WTC11 (cell line): ENCODE data around the gene CYSTM1. TPM values are rescaled to one million over a fixed set of nuclear protein-coding genes. Genes with fewer than 3 reads are reported as not detected.

Experiments
- ATAC-seq: fragments of 200-7000 bp; cut with Tn5 transposase; 2 replicates; pipeline ENCODE4 v1.10.0; 2021; ENCODE audit warnings: mild to moderate bottlenecking, moderate library complexity
- CTCF ChIA-PET: fragments of 300-600 bp; sonication (Branson Sonifier 250); formaldehyde crosslinking; loops from one replicate; lab custom pipeline; 2021; ENCODE audit warnings: antibody characterized with exemption; lab: Charles Lee
- POLR2A ChIA-PET: fragments of 350-600 bp; sonication (Branson Sonifier 250); formaldehyde crosslinking; loops from one replicate; lab custom pipeline; 2021; ENCODE audit warnings: antibody characterized with exemption; lab: Charles Lee
- DNase-seq: peaks from one replicate; pipeline ENCODE4 v3.0.0; 2021; ENCODE audit warnings: low spot score
- H3K27ac Mint-ChIP-seq: 2 replicates; pipeline ENCODE4 v1.8.0; 2021; ENCODE audit warnings: mixed read lengths
- H3K27me3 Mint-ChIP-seq: 2 replicates; pipeline ENCODE4 v1.8.0; 2021; ENCODE audit warnings: low read depth, mild to moderate bottlenecking, moderate library complexity, mixed read lengths
- H3K36me3 Mint-ChIP-seq: 2 replicates; pipeline ENCODE4 v1.8.0; 2021; ENCODE audit warnings: mixed read lengths
- H3K4me1 Mint-ChIP-seq: 2 replicates; pipeline ENCODE4 v1.8.0; 2022; ENCODE audit warnings: mixed read lengths
- H3K4me3 Mint-ChIP-seq: 2 replicates; pipeline ENCODE4 v1.8.0; 2021; ENCODE audit warnings: mild to moderate bottlenecking, moderate library complexity, mixed read lengths
- H3K9me3 Mint-ChIP-seq: 2 replicates; pipeline ENCODE4 v1.8.0; 2021; ENCODE audit warnings: mixed read lengths
- AR ChIP-seq: fragments of 250-450 bp; sonication (Bioruptor Pico); IDR thresholded peaks from 2 replicates; pipeline ENCODE4 v1.9.0; 2021; ENCODE audit warnings: mild to moderate bottlenecking
- ATF6 ChIP-seq: sonication (generic); formaldehyde crosslinking; IDR thresholded peaks from 2 replicates; pipeline ENCODE4 v1.8.1; 2023; ENCODE audit warnings: mild to moderate bottlenecking, missing genetic modification reagents
- CBFB ChIP-seq: sonication (generic); formaldehyde crosslinking; IDR thresholded peaks from 2 replicates; pipeline ENCODE4 v1.8.1; 2022; ENCODE audit warnings: mild to moderate bottlenecking, low read depth, missing genetic modification reagents
- ESRRA ChIP-seq: sonication (generic); formaldehyde crosslinking; IDR thresholded peaks from 2 replicates; pipeline ENCODE4 v1.8.1; 2022; ENCODE audit warnings: mild to moderate bottlenecking, missing genetic modification reagents, borderline replicate concordance
- FOXP4 ChIP-seq: sonication (generic); formaldehyde crosslinking; IDR thresholded peaks from 2 replicates; pipeline ENCODE4 v1.8.0; 2022; ENCODE audit warnings: mild to moderate bottlenecking, missing genetic modification reagents
- GTF2I ChIP-seq: fragments of 250-450 bp; sonication (Bioruptor Pico); conservative IDR thresholded peaks from 2 replicates; pipeline ENCODE4 v1.4.0; 2021; ENCODE audit warnings: mild to moderate bottlenecking
- NR1H2 ChIP-seq: sonication (generic); formaldehyde crosslinking; IDR thresholded peaks from 2 replicates; pipeline ENCODE4 v1.9.0; 2021; ENCODE audit warnings: mild to moderate bottlenecking, moderate library complexity, missing genetic modification reagents
- RELA ChIP-seq: sonication (generic); formaldehyde crosslinking; IDR thresholded peaks from 2 replicates; pipeline ENCODE4 v1.8.1; 2022; ENCODE audit warnings: missing genetic modification reagents, mild to moderate bottlenecking, borderline replicate concordance
- SMAD4 ChIP-seq: sonication (generic); formaldehyde crosslinking; IDR thresholded peaks from 2 replicates; pipeline ENCODE4 v1.8.0; 2022; ENCODE audit warnings: mild to moderate bottlenecking, missing genetic modification reagents
- SP1 ChIP-seq: sonication (generic); formaldehyde crosslinking; conservative IDR thresholded peaks from 2 replicates; pipeline ENCODE4 v1.8.1; 2022; ENCODE audit warnings: missing genetic modification reagents
- ZNF232 ChIP-seq: sonication (generic); formaldehyde crosslinking; IDR thresholded peaks from 2 replicates; pipeline ENCODE4 v1.8.0; 2022; ENCODE audit warnings: mild to moderate bottlenecking, missing genetic modification reagents
- ZNF281 ChIP-seq: sonication (generic); formaldehyde crosslinking; IDR thresholded peaks from 2 replicates; pipeline ENCODE4 v1.8.0; 2023; ENCODE audit warnings: mild to moderate bottlenecking, missing genetic modification reagents
- total RNA-seq: library from RNA; stranded (reverse); gene quantifications from 3 replicates; pipeline ENCODE4 v1.2.3, GENCODE V29; 2021
- TF ChIP-seq, protein P1 (sequence below): sonication (generic); formaldehyde crosslinking; IDR thresholded peaks from 2 replicates; pipeline ENCODE4 v1.8.1; 2022; ENCODE audit warnings: mild to moderate bottlenecking, moderate library complexity, missing genetic modification reagents
- TF ChIP-seq, protein P2 (sequence below): sonication (generic); formaldehyde crosslinking; IDR thresholded peaks from 2 replicates; pipeline ENCODE4 v1.8.0; 2023; ENCODE audit warnings: missing genetic modification reagents, mild to moderate bottlenecking, borderline replicate concordance

CYSTM1 gene
- total RNA-seq, 1 experiment from 2014 or later, result 29.3 TPM

- TF ChIP-seq AR (CRISPR knock-in tag), result no peak
Measured at GRCh38 chr5:140287801-140288521, 113.0 kb downstream of the CYSTM1 start (continued).

GRCh38 chr5:140292212-140293036 is 117.4 kb downstream of the CYSTM1 start:
- DNase-seq, result no peak
- H3K4me3 Mint-ChIP-seq, result no peak overlapping the region
- H3K27ac Mint-ChIP-seq, result no peak overlapping the region
- no peaks in the 10 kb centered on the region for H3K27me3 Mint-ChIP-seq
- no peaks in the 10 kb centered on the region for H3K9me3 Mint-ChIP-seq
- CTCF ChIA-PET, result interaction anchor here (1.2 to 1.3 kb wide), 2 partner anchors 53 to 54 kb away, joined by 3 read pairs; partner anchors contain the start of gene HBEGF
- peaks cover 14% of the 10 kb centered on the region for H3K4me1 Mint-ChIP-seq
- POLR2A ChIA-PET, result no interaction called here
- ATAC-seq, result no peak
- H3K36me3 Mint-ChIP-seq, result no peaks in the 10 kb centered on the region
- TF ChIP-seq ZNF232 (CRISPR knock-in tag) (no peak), SP1 (CRISPR knock-in tag) (no peak), RELA (CRISPR knock-in tag) (no peak), AR (CRISPR knock-in tag) (no peak), CBFB (CRISPR knock-in tag) (no peak), GTF2I (CRISPR knock-in tag) (no peak), SMAD4 (CRISPR knock-in tag) (no peak), FOXP4 (CRISPR knock-in tag) (no peak), ESRRA (CRISPR knock-in tag) (no peak), NR1H2 (CRISPR knock-in tag) (no peak), ZNF281 (CRISPR knock-in tag) (no peak), ATF6 (no peak)
- TF ChIP-seq, protein P1, sequence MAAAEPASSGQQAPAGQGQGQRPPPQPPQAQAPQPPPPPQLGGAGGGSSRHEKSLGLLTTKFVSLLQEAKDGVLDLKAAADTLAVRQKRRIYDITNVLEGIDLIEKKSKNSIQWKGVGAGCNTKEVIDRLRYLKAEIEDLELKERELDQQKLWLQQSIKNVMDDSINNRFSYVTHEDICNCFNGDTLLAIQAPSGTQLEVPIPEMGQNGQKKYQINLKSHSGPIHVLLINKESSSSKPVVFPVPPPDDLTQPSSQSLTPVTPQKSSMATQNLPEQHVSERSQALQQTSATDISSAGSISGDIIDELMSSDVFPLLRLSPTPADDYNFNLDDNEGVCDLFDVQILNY (CRISPR knock-in tag), result no peak
- TF ChIP-seq, protein P2, sequence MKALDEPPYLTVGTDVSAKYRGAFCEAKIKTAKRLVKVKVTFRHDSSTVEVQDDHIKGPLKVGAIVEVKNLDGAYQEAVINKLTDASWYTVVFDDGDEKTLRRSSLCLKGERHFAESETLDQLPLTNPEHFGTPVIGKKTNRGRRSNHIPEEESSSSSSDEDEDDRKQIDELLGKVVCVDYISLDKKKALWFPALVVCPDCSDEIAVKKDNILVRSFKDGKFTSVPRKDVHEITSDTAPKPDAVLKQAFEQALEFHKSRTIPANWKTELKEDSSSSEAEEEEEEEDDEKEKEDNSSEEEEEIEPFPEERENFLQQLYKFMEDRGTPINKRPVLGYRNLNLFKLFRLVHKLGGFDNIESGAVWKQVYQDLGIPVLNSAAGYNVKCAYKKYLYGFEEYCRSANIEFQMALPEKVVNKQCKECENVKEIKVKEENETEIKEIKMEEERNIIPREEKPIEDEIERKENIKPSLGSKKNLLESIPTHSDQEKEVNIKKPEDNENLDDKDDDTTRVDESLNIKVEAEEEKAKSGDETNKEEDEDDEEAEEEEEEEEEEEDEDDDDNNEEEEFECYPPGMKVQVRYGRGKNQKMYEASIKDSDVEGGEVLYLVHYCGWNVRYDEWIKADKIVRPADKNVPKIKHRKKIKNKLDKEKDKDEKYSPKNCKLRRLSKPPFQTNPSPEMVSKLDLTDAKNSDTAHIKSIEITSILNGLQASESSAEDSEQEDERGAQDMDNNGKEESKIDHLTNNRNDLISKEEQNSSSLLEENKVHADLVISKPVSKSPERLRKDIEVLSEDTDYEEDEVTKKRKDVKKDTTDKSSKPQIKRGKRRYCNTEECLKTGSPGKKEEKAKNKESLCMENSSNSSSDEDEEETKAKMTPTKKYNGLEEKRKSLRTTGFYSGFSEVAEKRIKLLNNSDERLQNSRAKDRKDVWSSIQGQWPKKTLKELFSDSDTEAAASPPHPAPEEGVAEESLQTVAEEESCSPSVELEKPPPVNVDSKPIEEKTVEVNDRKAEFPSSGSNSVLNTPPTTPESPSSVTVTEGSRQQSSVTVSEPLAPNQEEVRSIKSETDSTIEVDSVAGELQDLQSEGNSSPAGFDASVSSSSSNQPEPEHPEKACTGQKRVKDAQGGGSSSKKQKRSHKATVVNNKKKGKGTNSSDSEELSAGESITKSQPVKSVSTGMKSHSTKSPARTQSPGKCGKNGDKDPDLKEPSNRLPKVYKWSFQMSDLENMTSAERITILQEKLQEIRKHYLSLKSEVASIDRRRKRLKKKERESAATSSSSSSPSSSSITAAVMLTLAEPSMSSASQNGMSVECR (CRISPR knock-in tag), result no peak
